Measurements from ENCODE around the gene AKR1E2.
A peak's percentile ranks its signal among the peaks of the same experiment; 100 is the strongest.

AKR1E2 gene

GRCh38 chr10:4825868-4826791 is at the start of gene AKR1E2:
Gene AKR1E2 (plus strand): TSS chr10:4826207. CDS start chr10:4826325, 118 bp downstream.
- DNase-seq, result peak; percentile 70

GRCh38 chr10:4776234-4776638 is 49.8 kb upstream of the AKR1E2 start:
- DNase-seq, result no peak

- DNase-seq, result no peak
These were observed 47.2 kb upstream of the AKR1E2 start for GRCh38 chr10:4778761-4779160.

GRCh38 chr10:4780091-4780490 is 45.9 kb upstream of the AKR1E2 start:
- DNase-seq, result no peak

- DNase-seq, result no peak
These were observed 45.2 kb upstream of the AKR1E2 start for GRCh38 chr10:4780782-4781181.

- DNase-seq, result no peak
These were observed 44.1 kb upstream of the AKR1E2 start for GRCh38 chr10:4781955-4782354.

- no peak for DNase-seq
These were observed 41.2 kb upstream of the AKR1E2 start for GRCh38 chr10:4784667-4785333.

- DNase-seq, result no peak
These were observed 39.8 kb upstream of the AKR1E2 start for GRCh38 chr10:4786043-4786839.

- DNase-seq, result no peak
These were observed 36.0 kb upstream of the AKR1E2 start for GRCh38 chr10:4790045-4790444.

GRCh38 chr10:4790922-4791321 is 35.1 kb upstream of the AKR1E2 start:
- no peak for DNase-seq

GRCh38 chr10:4792381-4792780 is 33.6 kb upstream of the AKR1E2 start:
- DNase-seq, result no peak

- no peak for DNase-seq
These were observed 24.6 kb upstream of the AKR1E2 start for GRCh38 chr10:4801405-4801804.

- DNase-seq, result no peak
These were observed 23.1 kb upstream of the AKR1E2 start for GRCh38 chr10:4802711-4803487.

GRCh38 chr10:4803822-4804221 is 22.2 kb upstream of the AKR1E2 start:
- no peak for DNase-seq

GRCh38 chr10:4804465-4804864 is 21.5 kb upstream of the AKR1E2 start:
- DNase-seq, result no peak

GRCh38 chr10:4806534-4806933 is 19.5 kb upstream of the AKR1E2 start:
- no peak for DNase-seq

GRCh38 chr10:4807761-4808507 is 18.1 kb upstream of the AKR1E2 start:
- DNase-seq, result no peak

- no peak for DNase-seq
These were observed 16.9 kb upstream of the AKR1E2 start for GRCh38 chr10:4809156-4809555.

- DNase-seq, result no peak
These were observed 15.9 kb upstream of the AKR1E2 start for GRCh38 chr10:4810092-4810491.

- no peak for DNase-seq
These were observed 14.0 kb upstream of the AKR1E2 start for GRCh38 chr10:4812046-4812445.

GRCh38 chr10:4813023-4813422 is 13.0 kb upstream of the AKR1E2 start:
- DNase-seq, result no peak

GRCh38 chr10:4813496-4813895 is 12.5 kb upstream of the AKR1E2 start:
- DNase-seq, result no peak
